ENCODE measurements around the gene IER5L.
A peak's percentile ranks its signal among the peaks of the same experiment; 100 is the strongest.
"Not testable (repeated sequence)": the region's sequence is repeated elsewhere in the genome, so short reads cannot be mapped to it uniquely, and the experiment has no call there.

IER5L gene

GRCh38 chr9:129138476-129139232, 39.4 kb downstream of the IER5L start:
- DNase-seq (ENCODE audit: low spot score): no peak

GRCh38 chr9:129138144-129138462, 40.0 kb downstream of the IER5L start:
- DNase-seq (ENCODE audit: low spot score): no peak

- DNase-seq (ENCODE audit: low spot score): no peak
Observed at GRCh38 chr9:129137292-129138143, 40.5 kb downstream of the IER5L start.

- DNase-seq (ENCODE audit: low spot score): no peak
Observed at GRCh38 chr9:129136446-129137035, 41.5 kb downstream of the IER5L start.

- no peak for DNase-seq (ENCODE audit: low spot score)
Observed at GRCh38 chr9:129135476-129135875, 42.6 kb downstream of the IER5L start.

GRCh38 chr9:129133082-129133481, 45.0 kb downstream of the IER5L start:
- no peak for DNase-seq (ENCODE audit: low spot score)

- DNase-seq (ENCODE audit: low spot score): peak; percentile 85
Observed at GRCh38 chr9:129131300-129132145, 46.5 kb downstream of the IER5L start.

- no peak for DNase-seq (ENCODE audit: low spot score)
Observed at GRCh38 chr9:129130791-129131190, 47.3 kb downstream of the IER5L start.

- not testable (repeated sequence) for DNase-seq (ENCODE audit: low spot score)
Observed at GRCh38 chr9:129130271-129130670, 47.8 kb downstream of the IER5L start.

- DNase-seq (ENCODE audit: low spot score): no peak
Observed at GRCh38 chr9:129128689-129129088, 49.4 kb downstream of the IER5L start.

- DNase-seq (ENCODE audit: low spot score): no peak
Observed at GRCh38 chr9:129126749-129127618, 51.1 kb downstream of the IER5L start.
